HepG2 (cell line): ENCODE measurements around the gene UAP1L1. TPM values are rescaled to one million over a fixed set of nuclear protein-coding genes. Genes with fewer than 3 reads are reported as not detected.
A peak's percentile ranks its signal among the peaks of the same experiment; 100 is the strongest.

ENCODE experiments used
- TCF12 ChIP-seq, 2 experiments: fragments of 450-650 bp in 1 of 2; sonication (generic) in 1 of 2; formaldehyde crosslinking in 1 of 2; IDR thresholded peaks; 2 replicates each; pipeline versions ENCODE4 v1.6.1 to v1.8.0; 2017 to 2022; ENCODE audit warnings: antibody characterized with exemption in 1 of 2, mild to moderate bottlenecking in 1 of 2, missing genetic modification reagents in 1 of 2, moderate library complexity in 1 of 2
- UBTF ChIP-seq: sonication (generic); formaldehyde crosslinking; IDR thresholded peaks from 2 replicates; pipeline ENCODE4 v1.4.0; 2020; ENCODE audit warnings: mild to moderate bottlenecking, missing genetic modification reagents
- ZMYM3 ChIP-seq: sonication (generic); formaldehyde crosslinking; IDR thresholded peaks from 2 replicates; pipeline ENCODE4 v1.5.1; 2020; ENCODE audit warnings: mild to moderate bottlenecking, missing genetic modification reagents
- ZNF777 ChIP-seq: sonication (generic); formaldehyde crosslinking; IDR thresholded peaks from 2 replicates; pipeline ENCODE4 v1.4.0; 2020; ENCODE audit warnings: missing genetic modification reagents
- polyA plus RNA-seq, 8 experiments: library from polyadenylated mRNA; depleted of rRNA in 3 of 8; stranded (reverse) in 7 of 8; unstranded in 1 of 8; fragments of >200 nt; fragmentation: Illumina TruSeq in 4 of 8; extraction: Trizol in 4 of 8; gene quantifications; 2 replicates each; pipeline versions ENCODE4 v1.2.1 to v1.2.3, GENCODE V29; 2011 to 2016; ENCODE audit warnings: low read depth in 4 of 8, missing spikeins in 1 of 8, mixed read lengths in 1 of 8; ENCODE audit not compliant: insufficient read depth in 1 of 8
- small RNA-seq, 3 experiments: library from RNA; depleted of rRNA; stranded (forward); fragments of <200 nt; gene quantifications; one replicate each; pipeline ENCODE3, GENCODE V24; 2012; ENCODE audit warnings: low read depth in 2 of 3, low replicate concordance in 1 of 3; ENCODE audit not compliant: insufficient read length in 3 of 3, insufficient read depth in 2 of 3
- total RNA-seq, 5 experiments: library from RNA; depleted of rRNA; stranded (reverse); fragments of >200 nt; fragmentation: Illumina TruSeq; extraction: Trizol; gene quantifications; 2 replicates each; pipeline ENCODE4 v1.2.3, GENCODE V29; 2016; ENCODE audit warnings: low read depth in 1 of 5

UAP1L1 gene
- total and polyA plus RNA-seq, 2 of the 13 experiments (the other 11 are each of a cell fraction or from before 2014, with no cell fraction given): 5.4 to 6.4 TPM

- no peak for TF ChIP-seq TCF12 (IDR thresholded peaks at IDR 0.05)
- 0 out of 2 replicates have a peak, but pooled peaks have one; percentile 48 for TF ChIP-seq TCF12 (CRISPR knock-in tag; IDR thresholded peaks at IDR 0.05)
- peak; percentile 46; the same call in 1 of the 2 replicates for TF ChIP-seq ZNF777 (CRISPR knock-in tag)
- 0 out of 2 replicates have a peak, but pooled peaks have one; percentile 35 for TF ChIP-seq UBTF (CRISPR knock-in tag)
- no peak for TF ChIP-seq ZMYM3
- TF ChIP-seq, all 625 proteins: peak for 12
Observed at GRCh38 chr9:137130176-137130755, 52.9 kb downstream of the UAP1L1 start (continued).

Small RNAs within 50 kb of the gene (small RNA-seq; reads per million reads assigned to genes)
- 0 reads per million in 3 experiments for gene RF00153

Other genes with a start within 250 kb of the UAP1L1 start
Only the 30 nearest of the 36 such genes appear.
- 13.4 and 13.6 TPM in 2 replicates for gene TRAF2, start 191.0 kb upstream of the UAP1L1 start, total RNA-seq (2016; rRNA removed; fragmentation: Illumina TruSeq; extraction: Trizol)
- 12.4 and 15.5 TPM in 2 replicates for gene TRAF2, start 191.0 kb upstream of the UAP1L1 start, polyA plus RNA-seq (2011; rRNA removed)
- 47.4 and 60.4 TPM in 2 replicates for gene FBXW5, start 132.8 kb upstream of the UAP1L1 start, total RNA-seq (2016; rRNA removed; fragmentation: Illumina TruSeq; extraction: Trizol)
- gene FBXW5, start 132.8 kb upstream of the UAP1L1 start, polyA plus RNA-seq (2011; rRNA removed): 52.0 and 76.2 TPM in 2 replicates
- gene C8G, start 132.3 kb upstream of the UAP1L1 start, total RNA-seq (2016; rRNA removed; fragmentation: Illumina TruSeq; extraction: Trizol): 2.0 and 4.9 TPM in 2 replicates
- 12.8 and 18.3 TPM in 2 replicates for gene C8G, start 132.3 kb upstream of the UAP1L1 start, polyA plus RNA-seq (2011; rRNA removed)
- 1.2 and 3.4 TPM in 2 replicates for gene LCN12, start 125.2 kb upstream of the UAP1L1 start, total RNA-seq (2016; rRNA removed; fragmentation: Illumina TruSeq; extraction: Trizol)
- 6.9 and 7.5 TPM in 2 replicates for gene LCN12, start 125.2 kb upstream of the UAP1L1 start, polyA plus RNA-seq (2011; rRNA removed)
- gene PTGDS, start 100.0 kb upstream of the UAP1L1 start, total RNA-seq (2016; rRNA removed; fragmentation: Illumina TruSeq; extraction: Trizol): 0.33 TPM in 1 of 2 replicates, not detected in the other
- gene PTGDS, start 100.0 kb upstream of the UAP1L1 start, polyA plus RNA-seq (2011; rRNA removed): 0.31 and 0.50 TPM in 2 replicates
- not detected in 2 replicates for gene LCNL1, start 94.5 kb upstream of the UAP1L1 start, total RNA-seq (2016; rRNA removed; fragmentation: Illumina TruSeq; extraction: Trizol)
- not detected in 2 replicates for gene LCNL1, start 94.5 kb upstream of the UAP1L1 start, polyA plus RNA-seq (2011; rRNA removed)
- gene PAXX, start 85.1 kb upstream of the UAP1L1 start, total RNA-seq (2016; rRNA removed; fragmentation: Illumina TruSeq; extraction: Trizol): 20.7 and 31.9 TPM in 2 replicates
- gene PAXX, start 85.1 kb upstream of the UAP1L1 start, polyA plus RNA-seq (2011; rRNA removed): 14.0 and 18.0 TPM in 2 replicates
- 0.34 and 0.51 TPM in 2 replicates for gene CLIC3, start 80.9 kb upstream of the UAP1L1 start, total RNA-seq (2016; rRNA removed; fragmentation: Illumina TruSeq; extraction: Trizol)
- 1.5 and 1.6 TPM in 2 replicates for gene CLIC3, start 80.9 kb upstream of the UAP1L1 start, polyA plus RNA-seq (2011; rRNA removed)
- gene ABCA2, start 49.3 kb upstream of the UAP1L1 start, total RNA-seq (2016; rRNA removed; fragmentation: Illumina TruSeq; extraction: Trizol): 0.72 and 2.9 TPM in 2 replicates
- 19.2 and 21.0 TPM in 2 replicates for gene ABCA2, start 49.3 kb upstream of the UAP1L1 start, polyA plus RNA-seq (2011; rRNA removed)
- not detected in 2 replicates for gene FUT7, start 45.4 kb upstream of the UAP1L1 start, total RNA-seq (2016; rRNA removed; fragmentation: Illumina TruSeq; extraction: Trizol)
- gene FUT7, start 45.4 kb upstream of the UAP1L1 start, polyA plus RNA-seq (2011; rRNA removed): 0.05 TPM in 1 of 2 replicates, not detected in the other
- 0.63 and 0.84 TPM in 2 replicates for gene NPDC1, start 31.3 kb upstream of the UAP1L1 start, total RNA-seq (2016; rRNA removed; fragmentation: Illumina TruSeq; extraction: Trizol)
- gene NPDC1, start 31.3 kb upstream of the UAP1L1 start, polyA plus RNA-seq (2011; rRNA removed): 5.4 and 7.0 TPM in 2 replicates
- gene ENTPD2, start 23.5 kb upstream of the UAP1L1 start, total RNA-seq (2016; rRNA removed; fragmentation: Illumina TruSeq; extraction: Trizol): 0.87 and 0.95 TPM in 2 replicates
- gene ENTPD2, start 23.5 kb upstream of the UAP1L1 start, polyA plus RNA-seq (2011; rRNA removed): 3.2 and 4.1 TPM in 2 replicates
- 35.9 and 42.8 TPM in 2 replicates for gene SAPCD2, start 7.0 kb upstream of the UAP1L1 start, total RNA-seq (2016; rRNA removed; fragmentation: Illumina TruSeq; extraction: Trizol)
- gene SAPCD2, start 7.0 kb upstream of the UAP1L1 start, polyA plus RNA-seq (2011; rRNA removed): 18.7 and 21.9 TPM in 2 replicates
- gene MAN1B1, start 9.5 kb downstream of the UAP1L1 start, total RNA-seq (2016; rRNA removed; fragmentation: Illumina TruSeq; extraction: Trizol): 19.0 and 48.9 TPM in 2 replicates
- gene MAN1B1, start 9.5 kb downstream of the UAP1L1 start, polyA plus RNA-seq (2011; rRNA removed): 59.5 and 60.6 TPM in 2 replicates
- gene DPP7, start 37.2 kb downstream of the UAP1L1 start, total RNA-seq (2016; rRNA removed; fragmentation: Illumina TruSeq; extraction: Trizol): 0.66 and 1.2 TPM in 2 replicates
- gene DPP7, start 37.2 kb downstream of the UAP1L1 start, polyA plus RNA-seq (2011; rRNA removed): 4.5 and 6.5 TPM in 2 replicates
- not detected in 2 replicates for gene GRIN1, start 61.6 kb downstream of the UAP1L1 start, total RNA-seq (2016; rRNA removed; fragmentation: Illumina TruSeq; extraction: Trizol)
- gene GRIN1, start 61.6 kb downstream of the UAP1L1 start, polyA plus RNA-seq (2011; rRNA removed): 0.05 and 0.13 TPM in 2 replicates
- not detected in 2 replicates for gene LRRC26, start 92.5 kb downstream of the UAP1L1 start, total RNA-seq (2016; rRNA removed; fragmentation: Illumina TruSeq; extraction: Trizol)
- gene LRRC26, start 92.5 kb downstream of the UAP1L1 start, polyA plus RNA-seq (2011; rRNA removed): not detected in 2 replicates
- not detected in 2 replicates for gene TMEM210, start 94.5 kb downstream of the UAP1L1 start, total RNA-seq (2016; rRNA removed; fragmentation: Illumina TruSeq; extraction: Trizol)
- gene TMEM210, start 94.5 kb downstream of the UAP1L1 start, polyA plus RNA-seq (2011; rRNA removed): not detected in 2 replicates
- 7.4 and 12.3 TPM in 2 replicates for gene ANAPC2, start 111.0 kb downstream of the UAP1L1 start, total RNA-seq (2016; rRNA removed; fragmentation: Illumina TruSeq; extraction: Trizol)
- 15.4 and 21.6 TPM in 2 replicates for gene ANAPC2, start 111.0 kb downstream of the UAP1L1 start, polyA plus RNA-seq (2011; rRNA removed)
- 41.2 and 49.4 TPM in 2 replicates for gene SSNA1, start 111.2 kb downstream of the UAP1L1 start, total RNA-seq (2016; rRNA removed; fragmentation: Illumina TruSeq; extraction: Trizol)
- gene SSNA1, start 111.2 kb downstream of the UAP1L1 start, polyA plus RNA-seq (2011; rRNA removed): 35.9 and 44.8 TPM in 2 replicates
- 17.5 and 19.2 TPM in 2 replicates for gene TPRN, start 123.2 kb downstream of the UAP1L1 start, total RNA-seq (2016; rRNA removed; fragmentation: Illumina TruSeq; extraction: Trizol)
- gene TPRN, start 123.2 kb downstream of the UAP1L1 start, polyA plus RNA-seq (2011; rRNA removed): 10.1 and 12.4 TPM in 2 replicates
- 36.7 and 36.9 TPM in 2 replicates for gene TMEM203, start 128.1 kb downstream of the UAP1L1 start, total RNA-seq (2016; rRNA removed; fragmentation: Illumina TruSeq; extraction: Trizol)
- gene TMEM203, start 128.1 kb downstream of the UAP1L1 start, polyA plus RNA-seq (2011; rRNA removed): 23.0 and 23.4 TPM in 2 replicates
- 4.9 and 8.7 TPM in 2 replicates for gene NDOR1, start 128.2 kb downstream of the UAP1L1 start, total RNA-seq (2016; rRNA removed; fragmentation: Illumina TruSeq; extraction: Trizol)
- 3.6 and 4.2 TPM in 2 replicates for gene NDOR1, start 128.2 kb downstream of the UAP1L1 start, polyA plus RNA-seq (2011; rRNA removed)
- gene RNF208, start 144.7 kb downstream of the UAP1L1 start, total RNA-seq (2016; rRNA removed; fragmentation: Illumina TruSeq; extraction: Trizol): 1.8 and 2.1 TPM in 2 replicates
- gene RNF208, start 144.7 kb downstream of the UAP1L1 start, polyA plus RNA-seq (2011; rRNA removed): 1.6 and 2.0 TPM in 2 replicates
- gene CYSRT1, start 147.7 kb downstream of the UAP1L1 start, total RNA-seq (2016; rRNA removed; fragmentation: Illumina TruSeq; extraction: Trizol): 2.1 and 3.4 TPM in 2 replicates
- gene CYSRT1, start 147.7 kb downstream of the UAP1L1 start, polyA plus RNA-seq (2011; rRNA removed): 1.5 and 1.7 TPM in 2 replicates
- gene RNF224, start 150.0 kb downstream of the UAP1L1 start, total RNA-seq (2016; rRNA removed; fragmentation: Illumina TruSeq; extraction: Trizol): 0.09 and 0.10 TPM in 2 replicates
- gene RNF224, start 150.0 kb downstream of the UAP1L1 start, polyA plus RNA-seq (2011; rRNA removed): not detected in 2 replicates
- 0.38 and 1.0 TPM in 2 replicates for gene SLC34A3, start 153.4 kb downstream of the UAP1L1 start, total RNA-seq (2016; rRNA removed; fragmentation: Illumina TruSeq; extraction: Trizol)
- gene SLC34A3, start 153.4 kb downstream of the UAP1L1 start, polyA plus RNA-seq (2011; rRNA removed): 0.07 and 0.20 TPM in 2 replicates
- gene TUBB4B, start 163.8 kb downstream of the UAP1L1 start, total RNA-seq (2016; rRNA removed; fragmentation: Illumina TruSeq; extraction: Trizol): 412 and 481 TPM in 2 replicates
- gene TUBB4B, start 163.8 kb downstream of the UAP1L1 start, polyA plus RNA-seq (2011; rRNA removed): 182 and 243 TPM in 2 replicates
- gene STPG3, start 173.8 kb downstream of the UAP1L1 start, total RNA-seq (2016; rRNA removed; fragmentation: Illumina TruSeq; extraction: Trizol): not detected in 2 replicates
- gene STPG3, start 173.8 kb downstream of the UAP1L1 start, polyA plus RNA-seq (2011; rRNA removed): not detected in 2 replicates
- gene NELFB, start 177.8 kb downstream of the UAP1L1 start, total RNA-seq (2016; rRNA removed; fragmentation: Illumina TruSeq; extraction: Trizol): 38.7 and 45.8 TPM in 2 replicates
- gene NELFB, start 177.8 kb downstream of the UAP1L1 start, polyA plus RNA-seq (2011; rRNA removed): 26.5 and 38.0 TPM in 2 replicates